WERI-Rb-1 (cell line): Measurements from ENCODE around the gene BCAS3.

Source experiments
- DNase-seq: peaks from one replicate; pipeline ENCODE4 v3.0.0-alpha.2; 2020
- H3K27ac ChIP-seq: fragments of 250-450 bp; sonication (Bioruptor Pico); 2 replicates; pipeline ENCODE4 v1.5.1; 2020; ENCODE audit warnings: mild to moderate bottlenecking, moderate library complexity
- H3K27me3 ChIP-seq: fragments of 250-450 bp; sonication (Bioruptor Pico); 2 replicates; pipeline ENCODE4 v1.5.1; 2021; ENCODE audit warnings: mild to moderate bottlenecking, low read depth, moderate library complexity; ENCODE audit not compliant: insufficient read depth, severe bottlenecking
- H3K36me3 ChIP-seq: fragments of 250-450 bp; sonication (Bioruptor Pico); 2 replicates; pipeline ENCODE4 v1.5.1; 2020; ENCODE audit warnings: mild to moderate bottlenecking, moderate library complexity
- H3K4me3 ChIP-seq: 2 replicates; pipeline ENCODE4 v1.5.1; 2011; ENCODE audit warnings: low read depth, mild to moderate bottlenecking, control low read depth, low read length
- H3K9me3 ChIP-seq: fragments of 250-450 bp; sonication (Bioruptor Pico); 2 replicates; pipeline ENCODE4 v1.5.1; 2021; ENCODE audit warnings: mild to moderate bottlenecking, moderate library complexity; ENCODE audit not compliant: severe bottlenecking
- TF ChIP-seq, protein P1 (sequence below): IDR thresholded peaks from 2 replicates; pipeline ENCODE4 v1.5.1; 2011; ENCODE audit warnings: low read depth, mild to moderate bottlenecking, control low read depth, inconsistent platforms, low read length

The BCAS3 gene

DNA sequence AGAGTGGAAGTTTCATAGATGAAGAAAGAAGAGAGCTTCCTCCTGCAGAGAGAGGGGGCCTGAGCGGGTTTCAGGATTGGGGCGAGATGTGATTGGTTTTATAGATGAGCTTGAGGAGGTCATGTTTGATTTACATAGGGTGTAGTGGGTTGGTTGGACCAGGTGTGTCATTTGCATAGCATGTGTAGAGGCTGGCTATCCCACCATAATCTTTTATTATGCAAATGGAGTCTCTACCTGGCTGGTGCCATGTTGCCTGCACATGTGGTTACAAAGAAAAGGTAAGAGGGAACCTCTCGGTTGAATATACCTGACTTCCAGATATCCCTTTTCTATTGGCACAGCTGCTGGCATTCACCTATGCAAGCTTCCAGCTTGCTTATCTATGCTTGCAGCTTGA, 228.1 kb downstream of the BCAS3 start:
- H3K4me3 ChIP-seq = no peak overlapping the region
- no peaks in the 10 kb centered on the region for H3K27me3 ChIP-seq
- H3K36me3 ChIP-seq = no peaks in the 10 kb centered on the region
- TF ChIP-seq, protein P1, sequence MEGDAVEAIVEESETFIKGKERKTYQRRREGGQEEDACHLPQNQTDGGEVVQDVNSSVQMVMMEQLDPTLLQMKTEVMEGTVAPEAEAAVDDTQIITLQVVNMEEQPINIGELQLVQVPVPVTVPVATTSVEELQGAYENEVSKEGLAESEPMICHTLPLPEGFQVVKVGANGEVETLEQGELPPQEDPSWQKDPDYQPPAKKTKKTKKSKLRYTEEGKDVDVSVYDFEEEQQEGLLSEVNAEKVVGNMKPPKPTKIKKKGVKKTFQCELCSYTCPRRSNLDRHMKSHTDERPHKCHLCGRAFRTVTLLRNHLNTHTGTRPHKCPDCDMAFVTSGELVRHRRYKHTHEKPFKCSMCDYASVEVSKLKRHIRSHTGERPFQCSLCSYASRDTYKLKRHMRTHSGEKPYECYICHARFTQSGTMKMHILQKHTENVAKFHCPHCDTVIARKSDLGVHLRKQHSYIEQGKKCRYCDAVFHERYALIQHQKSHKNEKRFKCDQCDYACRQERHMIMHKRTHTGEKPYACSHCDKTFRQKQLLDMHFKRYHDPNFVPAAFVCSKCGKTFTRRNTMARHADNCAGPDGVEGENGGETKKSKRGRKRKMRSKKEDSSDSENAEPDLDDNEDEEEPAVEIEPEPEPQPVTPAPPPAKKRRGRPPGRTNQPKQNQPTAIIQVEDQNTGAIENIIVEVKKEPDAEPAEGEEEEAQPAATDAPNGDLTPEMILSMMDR = no peak
- H3K9me3 ChIP-seq = no peaks in the 10 kb centered on the region
- no peak overlapping the region for H3K27ac ChIP-seq
- DNase-seq = no peak

DNA sequence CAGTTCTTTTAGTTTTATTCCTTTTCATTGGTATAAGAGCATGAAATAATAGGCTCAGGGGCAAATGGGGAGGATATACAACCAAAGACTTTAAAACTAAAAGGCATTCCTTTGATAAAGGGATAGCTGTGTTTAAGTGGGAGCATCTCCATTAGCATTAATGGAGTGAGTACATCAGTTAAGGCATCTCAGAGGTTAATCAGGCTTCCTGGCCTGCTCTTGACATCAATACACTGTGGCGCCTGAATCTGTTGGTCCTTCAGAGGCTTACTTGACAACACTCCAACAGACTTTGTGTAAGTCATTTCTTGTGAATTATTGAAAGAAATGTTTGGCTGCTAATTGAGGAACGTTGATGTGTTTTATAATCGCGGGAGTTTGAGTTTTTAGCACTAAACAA, 230.7 kb downstream of the BCAS3 start:
- no peak for DNase-seq
- no peak overlapping the region for H3K4me3 ChIP-seq
- H3K9me3 ChIP-seq = no peaks in the 10 kb centered on the region
- no peak overlapping the region for H3K27ac ChIP-seq
- no peaks in the 10 kb centered on the region for H3K27me3 ChIP-seq
- TF ChIP-seq, protein P1 = no peak
- no peaks in the 10 kb centered on the region for H3K36me3 ChIP-seq

DNA sequence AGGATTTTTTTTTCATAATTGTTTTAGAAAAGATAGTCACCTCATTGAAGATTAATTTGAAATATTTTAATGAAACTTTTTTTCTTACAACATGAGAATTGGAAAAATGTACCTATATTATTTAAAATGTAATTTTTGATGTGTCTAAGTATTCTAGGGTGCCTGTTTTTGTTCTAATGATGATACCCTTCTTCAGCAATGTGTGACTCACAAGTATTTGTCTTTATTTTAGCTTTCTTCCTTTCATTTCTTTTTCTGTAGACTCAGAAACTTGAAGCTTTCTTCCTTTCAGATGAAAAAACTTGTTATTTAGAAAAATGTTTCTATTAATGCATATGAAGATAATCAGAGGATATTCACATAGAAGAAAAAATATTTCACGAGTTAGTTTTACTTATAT, 231.8 kb downstream of the BCAS3 start:
- TF ChIP-seq, protein P1 = no peak
- Histone ChIP-seq H3K4me3 (no peak overlapping the region), H3K27ac (no peak overlapping the region), H3K27me3 (no peaks in the 10 kb centered on the region), H3K36me3 (no peaks in the 10 kb centered on the region), H3K9me3 (no peaks in the 10 kb centered on the region)
- no peak for DNase-seq

DNA sequence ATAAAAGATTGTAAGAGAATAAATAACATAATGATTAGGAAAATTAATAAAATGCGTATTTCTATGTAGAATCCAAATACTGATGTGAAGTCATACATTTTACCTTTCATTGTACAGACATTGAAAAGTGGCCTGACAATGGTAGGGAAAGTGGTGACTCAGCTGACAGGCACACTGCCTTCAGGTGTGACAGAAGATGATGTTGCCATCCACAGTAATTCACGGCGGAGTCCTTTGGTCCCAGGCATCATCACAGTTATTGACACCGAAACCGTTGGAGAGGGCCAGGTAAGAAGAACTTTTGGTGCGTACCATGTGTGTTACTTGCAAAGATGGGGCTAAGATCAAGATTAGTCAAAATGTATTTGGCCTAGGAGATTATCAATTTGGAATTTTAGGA, 232.8 kb downstream of the BCAS3 start:
- TF ChIP-seq, protein P1 = no peak
- H3K27me3 ChIP-seq = no peaks in the 10 kb centered on the region
- peaks cover 2% of the 10 kb centered on the region for H3K9me3 ChIP-seq
- H3K27ac ChIP-seq = no peak overlapping the region
- no peaks in the 10 kb centered on the region for H3K36me3 ChIP-seq
- DNase-seq = no peak
- no peak overlapping the region for H3K4me3 ChIP-seq

DNA sequence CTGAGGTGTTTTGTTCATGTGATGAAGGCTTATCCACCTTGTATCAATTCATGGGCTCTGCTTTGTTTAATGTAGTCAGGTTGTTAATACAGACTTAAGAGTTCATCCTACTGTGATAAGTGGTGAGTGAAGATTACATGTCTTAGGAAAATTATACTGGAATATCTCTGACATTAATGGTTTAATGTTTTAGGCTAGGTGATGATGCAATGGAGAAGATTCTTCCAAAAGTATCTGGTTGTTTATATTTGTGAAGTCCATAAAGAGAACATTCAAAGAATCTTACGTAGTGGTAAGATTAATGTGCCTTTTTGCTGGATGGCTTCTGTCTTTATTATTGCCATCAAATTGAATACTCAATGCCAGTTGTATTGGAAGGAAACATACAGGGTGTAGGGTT, 236.4 kb downstream of the BCAS3 start:
- TF ChIP-seq, protein P1 = no peak
- DNase-seq = no peak
- peaks cover 11% of the 10 kb centered on the region for H3K9me3 ChIP-seq

DNA sequence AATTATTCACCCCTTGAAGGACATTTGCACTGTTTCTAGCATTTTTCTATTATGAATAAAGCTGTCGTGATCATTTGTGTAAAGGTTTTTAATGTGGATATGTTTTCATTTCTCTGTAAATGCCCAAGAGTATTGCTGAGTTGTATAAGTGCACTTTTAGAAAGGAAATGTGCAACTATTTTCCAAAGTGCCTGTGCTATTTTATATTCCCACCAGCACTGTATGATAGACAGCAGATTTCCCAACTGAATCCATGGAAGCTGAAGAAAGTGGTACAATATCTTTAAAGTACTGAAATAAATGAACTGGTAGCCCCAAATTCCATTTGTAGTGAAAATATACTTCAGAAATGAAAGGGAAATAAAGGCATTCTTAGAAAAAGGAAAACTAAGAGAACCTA, 238.4 kb downstream of the BCAS3 start:
- H3K9me3 ChIP-seq = peaks cover 11% of the 10 kb centered on the region
- H3K4me3 ChIP-seq = no peak overlapping the region
- TF ChIP-seq, protein P1 = no peak
- H3K27me3 ChIP-seq = no peaks in the 10 kb centered on the region
- no peaks in the 10 kb centered on the region for H3K36me3 ChIP-seq
- no peak overlapping the region for H3K27ac ChIP-seq
- no peak for DNase-seq

More for the DNA sequence above, 236.4 kb downstream of the BCAS3 start:
- Histone ChIP-seq H3K27me3 (no peaks in the 10 kb centered on the region), H3K36me3 (no peaks in the 10 kb centered on the region), H3K4me3 (no peak overlapping the region), H3K27ac (no peak overlapping the region)
